Stomach (tissue), 4 donors: Measurements from ENCODE around the gene LDLRAD3.

Experiments
- EP300 ChIP-seq: sonication (generic); formaldehyde crosslinking; IDR thresholded peaks from one replicate; pipeline ENCODE4 v1.6.1; 2017; ENCODE audit warnings: antibody characterized with exemption
- POLR2A ChIP-seq, 4 donors: fragments of 450-650 bp; IDR thresholded peaks; one replicate each; pipeline ENCODE4 v1.6.1; 2016; ENCODE audit warnings: antibody characterized with exemption in 4 of 4, control low read depth in 2 of 4, mild to moderate bottlenecking in 1 of 4, moderate library complexity in 1 of 4
- TF ChIP-seq, protein P1 (sequence below), 7 experiments: fragments of 450-650 bp in 4 of 7; fragments of 200-600 bp in 3 of 7; sonication (generic) in 3 of 7; IDR thresholded peaks; one replicate each; pipeline ENCODE4 v1.5.1; 2016 to 2019; ENCODE audit warnings: antibody characterized with exemption in 7 of 7, control low read depth in 2 of 7, mild to moderate bottlenecking in 1 of 7

GRCh38 chr11:35919244-35919643 is 24.6 kb upstream of the LDLRAD3 start:
- TF ChIP-seq, protein P1, sequence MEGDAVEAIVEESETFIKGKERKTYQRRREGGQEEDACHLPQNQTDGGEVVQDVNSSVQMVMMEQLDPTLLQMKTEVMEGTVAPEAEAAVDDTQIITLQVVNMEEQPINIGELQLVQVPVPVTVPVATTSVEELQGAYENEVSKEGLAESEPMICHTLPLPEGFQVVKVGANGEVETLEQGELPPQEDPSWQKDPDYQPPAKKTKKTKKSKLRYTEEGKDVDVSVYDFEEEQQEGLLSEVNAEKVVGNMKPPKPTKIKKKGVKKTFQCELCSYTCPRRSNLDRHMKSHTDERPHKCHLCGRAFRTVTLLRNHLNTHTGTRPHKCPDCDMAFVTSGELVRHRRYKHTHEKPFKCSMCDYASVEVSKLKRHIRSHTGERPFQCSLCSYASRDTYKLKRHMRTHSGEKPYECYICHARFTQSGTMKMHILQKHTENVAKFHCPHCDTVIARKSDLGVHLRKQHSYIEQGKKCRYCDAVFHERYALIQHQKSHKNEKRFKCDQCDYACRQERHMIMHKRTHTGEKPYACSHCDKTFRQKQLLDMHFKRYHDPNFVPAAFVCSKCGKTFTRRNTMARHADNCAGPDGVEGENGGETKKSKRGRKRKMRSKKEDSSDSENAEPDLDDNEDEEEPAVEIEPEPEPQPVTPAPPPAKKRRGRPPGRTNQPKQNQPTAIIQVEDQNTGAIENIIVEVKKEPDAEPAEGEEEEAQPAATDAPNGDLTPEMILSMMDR (IDR thresholded peaks at IDR 0.05): no peak
- TF ChIP-seq POLR2A (IDR thresholded peaks at IDR 0.05): no peak
- no peak for TF ChIP-seq EP300
